HUDEP-2 (cell line): ENCODE measurements around the gene HS1BP3.

ENCODE experiments used
- DNase-seq, 76 experiments: peaks; one replicate each; lab custom pipeline; 2025; ENCODE audit not compliant: unreplicated experiment in 76 of 76; lab: John Stamatoyannopoulos, UW

The HS1BP3 gene

DNA sequence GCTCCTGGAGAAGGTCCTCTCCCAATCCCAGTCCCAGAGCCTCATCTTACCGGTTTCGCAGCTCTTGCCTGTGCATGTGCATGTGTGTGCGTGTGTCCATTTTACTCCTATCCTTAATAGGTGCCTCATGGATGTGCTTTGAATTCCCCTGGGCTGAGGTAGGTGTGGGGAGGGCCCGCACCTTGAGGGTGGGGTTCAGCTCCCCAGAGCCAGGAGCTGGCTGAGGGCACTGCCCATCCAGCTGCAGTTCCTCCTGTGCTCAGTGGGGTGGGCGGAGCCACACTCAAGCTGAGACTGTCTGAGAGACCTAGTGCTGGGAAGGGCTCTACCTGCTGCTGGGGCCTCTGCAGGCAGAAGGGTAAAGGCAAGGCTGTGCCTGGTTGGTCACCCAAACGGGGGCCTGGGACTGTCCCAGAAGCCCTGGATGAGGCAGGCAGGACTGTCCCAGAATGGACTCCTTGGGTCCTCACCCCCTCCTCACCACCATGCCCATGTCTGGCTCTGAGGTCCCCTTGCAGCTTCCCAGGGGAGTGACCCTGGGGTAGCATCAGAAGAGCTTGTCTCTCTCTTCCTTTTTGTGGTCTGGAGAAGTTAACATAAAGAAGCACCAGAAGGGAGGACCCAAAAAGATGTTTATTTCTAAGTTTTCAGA is 24.9 kb upstream of the HS1BP3 start:
- DNase-seq, result peak in 17 of 76 experiments; percentile 3 to 50 (median 13)

- peak in 25 of 76 experiments; percentile 4 to 58 (median 21) for DNase-seq
Observed at GRCh38 chr2:20674974-20675679, 24.2 kb upstream of the HS1BP3 start.

DNA sequence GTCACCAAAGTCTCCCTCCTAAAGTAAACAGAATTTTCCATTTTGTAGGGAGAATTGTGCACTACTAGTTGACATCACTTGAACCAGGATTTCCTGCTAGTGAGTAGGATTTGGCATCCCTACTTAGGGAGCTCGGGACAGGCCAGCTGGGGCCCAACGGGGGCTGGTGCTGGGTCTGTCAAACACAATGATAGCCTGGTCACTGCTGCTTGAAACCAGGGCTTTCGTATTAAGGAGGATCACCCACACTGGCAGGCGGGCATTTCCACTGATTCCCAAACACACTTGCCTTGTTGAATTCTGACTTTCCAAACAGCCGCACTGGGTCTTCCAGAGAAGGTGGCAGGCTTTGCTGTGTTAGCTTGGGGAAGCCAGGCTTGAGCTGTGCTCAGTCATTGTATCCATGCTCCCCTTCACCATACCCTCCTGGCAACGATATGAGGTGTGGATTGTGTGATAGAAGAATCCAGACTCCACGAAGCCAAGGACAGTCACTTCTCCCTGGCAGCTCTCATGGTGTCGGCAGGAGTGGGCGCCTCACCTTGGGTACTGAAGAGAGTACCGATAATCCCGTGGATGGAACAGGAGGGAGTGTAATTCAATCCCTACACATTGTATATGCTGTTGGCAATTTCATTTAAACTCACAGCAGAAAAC is 23.5 kb upstream of the HS1BP3 start:
- DNase-seq, result no peak

DNA sequence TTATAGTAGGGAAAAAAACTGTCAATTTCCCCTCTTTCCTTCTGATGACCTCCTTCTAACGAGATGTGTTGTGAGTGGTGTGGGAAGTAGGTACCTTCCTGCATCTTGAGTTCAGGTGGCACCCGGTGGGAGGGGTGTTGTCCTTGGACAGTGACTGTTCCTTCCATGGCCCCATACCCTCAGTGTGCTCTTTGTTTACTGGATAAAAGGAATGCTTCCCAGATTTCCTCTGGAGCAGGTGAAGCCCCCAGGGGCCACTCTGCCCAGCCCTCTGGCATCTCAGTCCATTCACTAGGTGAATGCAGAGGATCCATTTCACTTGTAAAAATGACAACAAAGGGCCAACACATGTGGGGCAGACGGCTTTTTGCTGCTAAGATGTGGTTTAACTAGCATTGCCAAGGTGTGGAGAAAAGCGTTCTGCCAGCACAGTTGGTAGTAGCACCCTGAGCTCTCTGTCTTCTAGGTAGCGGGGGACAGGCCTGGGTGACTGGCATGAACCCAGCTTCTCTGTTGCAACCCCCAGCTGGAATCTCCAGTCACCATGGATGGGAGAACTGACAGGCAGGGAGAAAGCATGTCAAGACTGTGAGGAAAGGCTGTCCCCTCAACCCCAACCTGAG is 22.9 kb upstream of the HS1BP3 start:
- DNase-seq, result no peak

DNA sequence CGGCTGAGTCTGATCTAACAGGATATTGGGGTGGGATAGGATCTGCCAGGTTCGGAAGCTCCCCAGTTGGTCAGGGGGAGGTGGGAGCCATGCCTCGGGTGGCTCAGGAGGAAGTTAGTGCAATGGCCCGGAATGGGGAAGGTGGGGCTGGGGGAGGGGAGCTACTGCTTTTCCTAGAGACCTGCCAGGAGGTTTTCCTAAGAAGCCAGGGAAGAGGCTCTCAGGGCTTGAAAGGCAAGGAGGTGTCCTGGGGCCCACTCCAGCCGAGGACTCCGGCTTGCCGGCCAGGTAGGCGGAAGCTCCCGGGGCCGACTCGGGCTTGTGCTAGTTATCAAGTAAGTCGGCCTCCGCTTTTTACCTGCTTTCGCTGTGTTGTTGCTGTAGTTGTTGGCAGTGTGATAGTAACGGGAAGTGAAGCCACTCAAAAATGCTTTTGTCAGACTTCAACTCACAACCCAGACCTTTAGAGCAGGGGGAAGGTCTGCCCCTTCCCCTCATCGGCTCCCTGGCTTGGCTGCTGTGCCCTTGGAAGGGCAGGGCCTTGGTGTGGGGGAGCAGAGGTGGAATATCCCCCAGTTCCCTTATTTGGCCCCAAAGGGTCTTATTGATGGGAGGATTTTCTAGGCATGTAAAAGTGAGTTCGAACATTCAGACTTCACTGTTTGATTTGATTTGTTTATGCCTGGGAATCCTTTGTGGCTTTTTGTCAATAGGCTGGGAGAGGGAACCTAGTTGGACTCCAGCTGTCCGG is 21.5 kb upstream of the HS1BP3 start:
- DNase-seq, result no peak

DNA sequence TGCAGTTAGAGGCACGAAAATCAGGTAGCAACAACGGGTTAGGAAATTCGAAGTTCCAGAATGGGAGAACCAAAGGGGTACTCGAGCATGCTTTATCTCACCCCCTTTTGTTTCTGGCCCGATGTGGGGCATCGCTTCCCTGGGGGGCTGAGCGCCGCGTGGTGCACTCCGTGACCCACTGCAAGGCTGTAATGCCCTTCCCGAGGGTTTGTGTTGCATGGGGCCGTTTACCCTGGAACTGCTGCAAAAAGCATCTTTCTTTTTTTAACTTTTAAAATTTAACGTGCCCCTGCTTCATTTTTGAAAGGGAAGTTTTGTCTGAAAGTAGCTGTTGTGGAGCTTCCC is 20.8 kb upstream of the HS1BP3 start:
- DNase-seq, result no peak

DNA sequence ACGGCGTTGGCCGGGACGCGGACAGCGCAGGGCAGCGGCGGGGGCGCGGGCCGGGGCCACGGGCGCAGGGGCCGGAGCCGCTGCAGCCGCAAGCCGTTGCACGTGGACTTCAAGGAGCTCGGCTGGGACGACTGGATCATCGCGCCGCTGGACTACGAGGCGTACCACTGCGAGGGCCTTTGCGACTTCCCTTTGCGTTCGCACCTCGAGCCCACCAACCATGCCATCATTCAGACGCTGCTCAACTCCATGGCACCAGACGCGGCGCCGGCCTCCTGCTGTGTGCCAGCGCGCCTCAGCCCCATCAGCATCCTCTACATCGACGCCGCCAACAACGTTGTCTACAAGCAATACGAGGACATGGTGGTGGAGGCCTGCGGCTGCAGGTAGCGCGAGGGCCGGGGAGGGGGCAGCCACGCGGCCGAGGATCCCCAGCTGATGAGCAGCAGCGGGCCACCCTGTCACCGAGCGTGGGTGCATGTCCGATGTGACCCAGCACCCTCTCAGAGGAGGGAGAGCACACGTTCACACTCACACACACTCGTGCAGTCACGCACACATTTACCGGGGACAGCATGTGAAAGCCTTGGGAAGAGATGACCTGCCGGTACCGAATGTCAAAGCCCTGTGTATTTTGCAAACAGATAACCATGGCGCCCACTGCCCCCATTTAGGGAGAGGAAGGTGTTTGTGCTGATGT is 20.3 kb upstream of the HS1BP3 start:
- DNase-seq, result no peak

DNA sequence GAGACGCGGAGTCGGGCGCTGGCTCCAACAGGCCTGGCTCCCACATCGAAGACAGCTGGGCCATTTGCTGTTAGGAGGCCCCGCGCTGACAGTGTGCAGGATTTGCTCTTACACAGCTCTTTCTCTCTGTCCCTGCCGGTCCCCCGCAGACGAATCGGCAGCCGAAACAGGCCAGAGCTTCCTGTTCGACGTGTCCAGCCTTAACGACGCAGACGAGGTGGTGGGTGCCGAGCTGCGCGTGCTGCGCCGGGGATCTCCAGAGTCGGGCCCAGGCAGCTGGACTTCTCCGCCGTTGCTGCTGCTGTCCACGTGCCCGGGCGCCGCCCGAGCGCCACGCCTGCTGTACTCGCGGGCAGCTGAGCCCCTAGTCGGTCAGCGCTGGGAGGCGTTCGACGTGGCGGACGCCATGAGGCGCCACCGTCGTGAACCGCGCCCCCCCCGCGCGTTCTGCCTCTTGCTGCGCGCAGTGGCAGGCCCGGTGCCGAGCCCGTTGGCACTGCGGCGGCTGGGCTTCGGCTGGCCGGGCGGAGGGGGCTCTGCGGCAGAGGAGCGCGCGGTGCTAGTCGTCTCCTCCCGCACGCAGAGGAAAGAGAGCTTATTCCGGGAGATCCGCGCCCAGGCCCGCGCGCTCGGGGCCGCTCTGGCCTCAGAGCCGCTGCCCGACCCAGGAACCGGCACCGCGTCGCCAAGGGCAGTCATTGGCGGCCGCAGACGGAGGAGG is 19.6 kb upstream of the HS1BP3 start:
- DNase-seq, result no peak

GRCh38 chr2:20669562-20670314 is 18.8 kb upstream of the HS1BP3 start:
- DNase-seq, result no peak

- no peak for DNase-seq
Observed at GRCh38 chr2:20668871-20669475, 18.1 kb upstream of the HS1BP3 start.

- DNase-seq, result no peak
Observed at GRCh38 chr2:20668451-20668850, 17.6 kb upstream of the HS1BP3 start.

- no peak for DNase-seq
Observed at GRCh38 chr2:20667531-20668401, 16.9 kb upstream of the HS1BP3 start.

GRCh38 chr2:20667151-20667530 is 16.2 kb upstream of the HS1BP3 start:
- no peak for DNase-seq

GRCh38 chr2:20666304-20667150 is 15.6 kb upstream of the HS1BP3 start, which contains the start of gene GDF7:
GDF7 (plus strand) TSS chr2:20667144; CDS start chr2:20667240, 96 bp downstream.
- no peak for DNase-seq

- no peak for DNase-seq
Observed at GRCh38 chr2:20666005-20666303, 15.1 kb upstream of the HS1BP3 start.

DNA sequence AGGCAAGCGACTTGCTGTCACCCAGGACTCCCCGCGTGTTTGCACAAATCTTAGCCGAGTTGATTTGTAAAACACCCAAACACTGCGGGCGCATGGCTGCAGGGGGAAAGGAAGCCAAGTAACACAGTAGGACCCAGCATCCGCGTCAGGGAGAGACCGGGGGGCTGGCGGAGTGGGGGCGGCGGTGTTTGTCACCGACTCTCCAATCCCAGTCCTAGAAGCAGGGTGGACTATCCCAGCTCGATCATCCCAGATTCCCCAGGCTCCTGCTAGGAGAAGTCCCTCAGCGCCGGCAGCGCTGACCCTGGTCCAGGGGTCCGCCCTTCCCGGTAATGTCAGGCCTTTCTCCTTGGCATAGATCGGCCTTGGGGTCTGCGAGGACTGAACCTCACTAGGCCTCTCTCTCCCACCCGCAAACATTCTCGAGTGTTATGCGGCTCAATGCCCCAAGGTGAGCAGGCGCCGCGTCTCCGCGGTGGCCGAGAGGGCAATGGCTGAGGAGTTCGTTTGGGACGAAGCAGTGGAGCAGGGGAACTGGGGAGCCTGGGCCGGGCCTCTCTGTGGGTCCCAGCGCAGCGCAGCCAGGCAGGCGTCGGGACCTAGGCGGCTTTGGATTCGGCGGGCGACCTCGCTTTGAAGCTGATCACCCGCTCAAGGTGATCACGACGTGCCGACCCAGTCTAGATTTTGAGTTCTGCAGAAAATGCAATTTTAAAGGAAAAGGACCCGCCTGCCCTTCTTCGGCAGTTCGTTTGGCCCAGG is 14.5 kb upstream of the HS1BP3 start:
- DNase-seq, result no peak
